ENCODE measurements around the gene BLM. TPM values are rescaled to one million over a fixed set of nuclear protein-coding genes. Genes with fewer than 3 reads are reported as not detected.

The BLM gene
- total RNA-seq, 4 donors from 2014 or later, result 1.3 to 3.4 (median 2.0) TPM

DNA sequence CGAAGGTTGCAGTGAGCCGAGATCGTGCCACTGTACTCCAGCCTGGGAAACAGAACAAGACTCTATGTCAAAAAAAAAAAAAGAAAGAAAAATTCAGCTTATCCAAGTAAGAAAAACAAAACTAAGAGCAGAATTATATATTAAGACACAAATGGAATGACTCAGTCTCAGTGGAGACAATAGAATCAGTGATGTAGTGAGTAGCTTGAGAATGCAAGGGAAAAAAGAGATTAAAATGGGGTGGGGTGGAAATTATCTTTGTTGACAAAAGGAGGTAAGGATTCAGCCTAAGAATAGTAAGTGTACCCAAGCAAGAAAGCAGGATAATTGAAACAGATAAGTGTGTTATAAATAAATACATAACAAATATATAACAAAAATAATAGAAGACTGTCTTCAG is 70.7 kb downstream of the BLM start:
- no peak overlapping the region for H3K4me3 ChIP-seq
- no peak for TF ChIP-seq POLR2A (IDR thresholded peaks at IDR 0.05)
- TF ChIP-seq, protein P1, sequence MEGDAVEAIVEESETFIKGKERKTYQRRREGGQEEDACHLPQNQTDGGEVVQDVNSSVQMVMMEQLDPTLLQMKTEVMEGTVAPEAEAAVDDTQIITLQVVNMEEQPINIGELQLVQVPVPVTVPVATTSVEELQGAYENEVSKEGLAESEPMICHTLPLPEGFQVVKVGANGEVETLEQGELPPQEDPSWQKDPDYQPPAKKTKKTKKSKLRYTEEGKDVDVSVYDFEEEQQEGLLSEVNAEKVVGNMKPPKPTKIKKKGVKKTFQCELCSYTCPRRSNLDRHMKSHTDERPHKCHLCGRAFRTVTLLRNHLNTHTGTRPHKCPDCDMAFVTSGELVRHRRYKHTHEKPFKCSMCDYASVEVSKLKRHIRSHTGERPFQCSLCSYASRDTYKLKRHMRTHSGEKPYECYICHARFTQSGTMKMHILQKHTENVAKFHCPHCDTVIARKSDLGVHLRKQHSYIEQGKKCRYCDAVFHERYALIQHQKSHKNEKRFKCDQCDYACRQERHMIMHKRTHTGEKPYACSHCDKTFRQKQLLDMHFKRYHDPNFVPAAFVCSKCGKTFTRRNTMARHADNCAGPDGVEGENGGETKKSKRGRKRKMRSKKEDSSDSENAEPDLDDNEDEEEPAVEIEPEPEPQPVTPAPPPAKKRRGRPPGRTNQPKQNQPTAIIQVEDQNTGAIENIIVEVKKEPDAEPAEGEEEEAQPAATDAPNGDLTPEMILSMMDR (IDR thresholded peaks at IDR 0.05), result no peak
- no peaks in the 10 kb centered on the region for H3K36me3 ChIP-seq
- no peaks in the 10 kb centered on the region for H3K27me3 ChIP-seq
- H3K4me1 ChIP-seq, result no peaks in the 10 kb centered on the region
- DNase-seq, result no peak
- intact Hi-C loops (cut with DNase I), result no loop called here
- H3K27ac ChIP-seq, result no peak overlapping the region
- 91 to 92% methylated on average over 3 of the region's 3 CpGs for WGBS, 2 donors
- no peaks in the 10 kb centered on the region for H3K9me3 ChIP-seq

DNA sequence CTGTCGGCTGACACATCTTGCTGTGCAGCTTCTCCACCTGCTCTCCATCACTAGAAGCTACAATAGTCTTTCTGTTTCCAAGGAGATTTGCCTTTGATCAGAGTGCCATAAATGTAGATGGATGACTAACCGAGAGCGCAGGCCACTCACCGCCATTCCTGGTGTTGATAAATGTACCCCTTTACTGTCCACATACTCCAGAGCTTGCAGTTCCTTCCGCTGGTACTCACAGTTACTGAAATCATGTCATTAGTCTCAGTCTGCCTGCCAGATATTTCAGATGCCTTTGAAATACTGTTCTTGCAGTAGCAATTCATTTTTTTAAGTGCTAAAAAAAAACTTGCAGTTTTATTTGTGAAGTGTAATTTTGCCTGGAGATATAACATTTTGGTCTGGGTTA is 72.3 kb downstream of the BLM start:
- Histone ChIP-seq H3K27me3 (no peaks in the 10 kb centered on the region), H3K4me1 (no peaks in the 10 kb centered on the region), H3K27ac (no peak overlapping the region), H3K36me3 (no peaks in the 10 kb centered on the region), H3K9me3 (no peaks in the 10 kb centered on the region), H3K4me3 (no peak overlapping the region)
- intact Hi-C loops (cut with DNase I), result no loop called here
- no peak for TF ChIP-seq POLR2A (IDR thresholded peaks at IDR 0.05)
- TF ChIP-seq, protein P1 (IDR thresholded peaks at IDR 0.05), result no peak
- WGBS, 2 donors, result 82 to 86% methylated on average over 5 of the region's 5 CpGs
- DNase-seq, result no peak

DNA sequence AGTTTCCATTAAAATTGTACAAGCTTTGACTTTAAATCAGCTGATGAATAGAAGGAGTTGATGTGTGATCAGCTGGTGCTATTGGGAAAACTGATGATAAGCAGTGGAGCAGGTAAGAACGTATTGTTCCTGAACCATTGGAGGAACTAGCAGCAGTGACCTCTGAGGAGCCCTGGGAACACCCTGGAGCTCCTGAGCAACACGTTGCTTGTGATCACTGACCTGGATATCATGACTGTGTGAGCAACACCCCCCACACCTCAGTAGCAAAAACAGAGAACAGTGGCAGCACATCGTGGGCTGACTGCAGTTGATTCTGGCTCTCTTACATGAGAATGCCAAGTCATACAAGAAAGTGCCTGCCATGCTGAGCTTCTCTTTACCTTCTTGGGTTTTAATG is 72.9 kb downstream of the BLM start:
- no peak overlapping the region for H3K27ac ChIP-seq
- intact Hi-C loops (cut with DNase I), result no loop called here
- TF ChIP-seq, protein P1 (IDR thresholded peaks at IDR 0.05), result no peak
- TF ChIP-seq POLR2A (IDR thresholded peaks at IDR 0.05), result no peak
- no peaks in the 10 kb centered on the region for H3K36me3 ChIP-seq
- no peaks in the 10 kb centered on the region for H3K4me1 ChIP-seq
- 57 to 62% methylated on average over 2 to 3 of the region's 3 CpGs for WGBS, 2 donors
- no peak overlapping the region for H3K4me3 ChIP-seq
- no peaks in the 10 kb centered on the region for H3K9me3 ChIP-seq
- DNase-seq, result no peak
- no peaks in the 10 kb centered on the region for H3K27me3 ChIP-seq

DNA sequence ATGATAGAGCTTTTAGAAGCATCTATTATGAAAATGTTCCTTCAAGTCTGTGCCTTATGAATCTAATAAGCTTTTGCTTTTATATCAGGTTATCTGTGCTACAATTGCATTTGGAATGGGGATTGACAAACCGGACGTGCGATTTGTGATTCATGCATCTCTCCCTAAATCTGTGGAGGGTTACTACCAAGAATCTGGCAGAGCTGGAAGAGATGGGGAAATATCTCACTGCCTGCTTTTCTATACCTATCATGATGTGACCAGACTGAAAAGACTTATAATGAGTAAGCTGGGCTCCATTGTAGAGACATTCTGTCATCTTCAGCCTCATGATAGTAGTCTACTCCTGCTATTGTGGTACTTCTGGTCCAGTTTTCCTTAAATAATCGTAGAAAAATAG is 73.4 kb downstream of the BLM start:
- Histone ChIP-seq H3K4me1 (no peaks in the 10 kb centered on the region), H3K27ac (no peak overlapping the region), H3K9me3 (no peaks in the 10 kb centered on the region), H3K27me3 (no peaks in the 10 kb centered on the region), H3K4me3 (no peak overlapping the region), H3K36me3 (no peaks in the 10 kb centered on the region)
- WGBS, 2 donors, result 78 to 91% methylated on average over 4 of the region's 4 CpGs
- TF ChIP-seq POLR2A (IDR thresholded peaks at IDR 0.05), result no peak
- TF ChIP-seq, protein P1 (IDR thresholded peaks at IDR 0.05), result no peak
- intact Hi-C loops (cut with DNase I), result no loop called here
- no peak for DNase-seq

DNA sequence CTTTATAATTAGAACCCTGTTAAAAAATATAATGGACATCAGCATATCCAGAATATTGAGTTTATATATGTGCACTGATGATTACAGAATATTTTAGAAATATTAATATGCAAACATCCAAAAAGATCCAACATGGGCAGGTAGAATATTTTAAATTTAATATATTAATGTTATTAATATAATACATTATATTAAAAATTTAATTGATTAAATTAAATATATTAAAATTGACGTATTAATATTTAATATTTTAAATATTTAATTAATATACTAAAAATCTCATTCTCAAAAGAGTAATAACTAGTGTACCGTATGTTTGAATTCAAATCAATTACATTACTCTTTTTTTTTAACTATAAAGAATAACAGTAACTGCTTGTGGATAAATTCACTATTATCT is 77.4 kb downstream of the BLM start:
- Histone ChIP-seq H3K9me3 (no peaks in the 10 kb centered on the region), H3K4me1 (no peaks in the 10 kb centered on the region), H3K4me3 (no peak overlapping the region), H3K36me3 (no peaks in the 10 kb centered on the region), H3K27me3 (no peaks in the 10 kb centered on the region), H3K27ac (no peak overlapping the region)
- TF ChIP-seq, protein P1 (IDR thresholded peaks at IDR 0.05), result no peak
- TF ChIP-seq POLR2A (IDR thresholded peaks at IDR 0.05), result no peak
- WGBS, 2 donors, result 93 to 97% methylated on average over 2 of the region's 2 CpGs
- intact Hi-C loops (cut with DNase I), result no loop called here
- DNase-seq, result no peak
